K562 (cell line): Measurements from ENCODE around the gene BCL2L15. TPM values are rescaled to one million over a fixed set of nuclear protein-coding genes. Genes with fewer than 3 reads are reported as not detected.

Experiments used
- EP400 ChIP-seq: fragments of 450-650 bp; IDR thresholded peaks from 2 replicates; pipeline ENCODE4 v1.6.1; 2017; ENCODE audit warnings: antibody characterized with exemption, mild to moderate bottlenecking, moderate library complexity
- HNRNPL ChIP-seq: fragments of 200-400 bp; formaldehyde crosslinking; IDR thresholded peaks from 2 replicates; pipeline ENCODE4 v1.6.1; 2017; ENCODE audit warnings: low read depth, mild to moderate bottlenecking, low read length
- MAFF ChIP-seq: IDR thresholded peaks from 2 replicates; pipeline ENCODE4 v1.6.1; 2012; ENCODE audit warnings: low read length, improper control_type of control experiment
- MEIS2 ChIP-seq: fragments of 450-650 bp; IDR thresholded peaks from 2 replicates; pipeline ENCODE4 v1.6.1; 2014; ENCODE audit warnings: mild to moderate bottlenecking; ENCODE audit not compliant: partially characterized antibody
- MYC ChIP-seq, 2 experiments: fragments of 250-450 bp in 1 of 2; sonication (Bioruptor Pico) in 1 of 2; IDR thresholded peaks; 2 replicates each; pipeline versions ENCODE4 v1.5.1 to v1.6.1; 2012 to 2021; ENCODE audit warnings: low read depth in 2 of 2, borderline replicate concordance in 1 of 2, improper control_type of control experiment in 1 of 2, low read length in 1 of 2, mild to moderate bottlenecking in 1 of 2, moderate library complexity in 1 of 2
- NFIC ChIP-seq: fragments of 450-650 bp; IDR thresholded peaks from 2 replicates; pipeline ENCODE4 v1.6.1; 2017; ENCODE audit warnings: mild to moderate bottlenecking, inconsistent platforms
- PYGO2 ChIP-seq: fragments of 450-650 bp; IDR thresholded peaks from 2 replicates; pipeline ENCODE4 v1.6.1; 2016; ENCODE audit warnings: mild to moderate bottlenecking, missing genetic modification characterization, moderate library complexity, missing compliant biosample characterization
- RFX5 ChIP-seq: IDR thresholded peaks from 2 replicates; pipeline ENCODE4 v1.6.1; 2011; ENCODE audit warnings: low read depth, mild to moderate bottlenecking, improper control_type of control experiment, low read length
- SMAD3 ChIP-seq: fragments of 450-650 bp; formaldehyde crosslinking; conservative IDR thresholded peaks from 2 replicates; pipeline ENCODE4 v1.4.0; 2020; ENCODE audit warnings: mild to moderate bottlenecking
- SMAD4 ChIP-seq: fragments of 250-450 bp; sonication (Bioruptor Pico); conservative IDR thresholded peaks from 2 replicates; pipeline ENCODE4 v1.8.0; 2021; ENCODE audit warnings: inconsistent platforms, mild to moderate bottlenecking, moderate library complexity
- TEAD1 ChIP-seq, 2 experiments: fragments of 450-650 bp in 1 of 2; sonication (generic) in 1 of 2; formaldehyde crosslinking; IDR thresholded peaks; 2 replicates each; pipeline versions ENCODE4 v1.4.0 to v1.8.0; 2020 to 2022; ENCODE audit warnings: mild to moderate bottlenecking in 2 of 2, missing genetic modification reagents in 1 of 2
- ZNF274 ChIP-seq: IDR thresholded peaks from 2 replicates; pipeline ENCODE4 v1.6.1; 2011; ENCODE audit warnings: low read depth, mild to moderate bottlenecking, low read length, moderate library complexity, borderline replicate concordance
- ZNF311 ChIP-seq: fragments of 250-450 bp; sonication (Bioruptor Pico); IDR thresholded peaks from 2 replicates; pipeline ENCODE4 v1.4.0; 2020; ENCODE audit warnings: mild to moderate bottlenecking, moderate library complexity
- ZNF584 ChIP-seq: fragments of 200-800 bp; sonication (Bioruptor generic); IDR thresholded peaks from 2 replicates; pipeline ENCODE4 v1.6.1; 2016; ENCODE audit warnings: low read depth, mild to moderate bottlenecking, missing genetic modification characterization, missing compliant biosample characterization
- polyA plus RNA-seq, 8 experiments: library from polyadenylated mRNA; depleted of rRNA in 4 of 8; stranded (reverse) in 5 of 8; unstranded in 3 of 8; fragments of >200 nt; fragmentation: Nextera tagmentation in 2 of 8; fragmentation: Illumina TruSeq in 1 of 8; extraction: Ambion mirVana in 2 of 8; extraction: Trizol in 1 of 8; gene quantifications; 2 replicates each; pipeline versions ENCODE4 v1.2.1 to v1.2.3, GENCODE V29; 2011 to 2014; ENCODE audit warnings: inconsistent platforms in 1 of 8, missing spikeins in 1 of 8
- total RNA-seq, 7 experiments: library from RNA; depleted of rRNA in 6 of 7; stranded (reverse); fragments of >200 nt in 6 of 7; fragmentation: Illumina TruSeq in 2 of 7; extraction: Trizol in 2 of 7; gene quantifications; 2 replicates each; pipeline versions ENCODE4 v1.2.1 to v1.2.3, GENCODE V29; 2011 to 2021; ENCODE audit warnings: low replicate concordance in 1 of 7
- TF ChIP-seq, protein P1 (sequence below), 2 experiments: fragments of 450-650 bp in 1 of 2; IDR thresholded peaks; 2 replicates each; pipeline ENCODE4 v1.6.1; 2011 to 2017; ENCODE audit warnings: low read depth in 2 of 2, antibody characterized with exemption in 1 of 2, borderline replicate concordance in 1 of 2, low read length in 1 of 2, mild to moderate bottlenecking in 1 of 2, mixed read lengths in 1 of 2; ENCODE audit not compliant: control insufficient read depth in 1 of 2
- TF ChIP-seq, protein P2 (sequence below): fragments of 200-800 bp; sonication (Bioruptor generic); IDR thresholded peaks from 2 replicates; pipeline ENCODE4 v1.6.1; 2017; ENCODE audit warnings: missing genetic modification characterization, missing compliant biosample characterization
- TF ChIP-seq, protein P3 (sequence below), 2 experiments: fragments of 450-650 bp; IDR thresholded peaks; 2 replicates each; pipeline ENCODE4 v1.6.1; 2018; ENCODE audit warnings: mild to moderate bottlenecking in 2 of 2, low read depth in 1 of 2; ENCODE audit not compliant: partially characterized antibody in 2 of 2

BCL2L15 gene
- total and polyA plus RNA-seq, 9 of the 15 experiments (the other 6 are each of a cell fraction or from before 2014, with no cell fraction given): 0.06 to 0.42 (median 0.28) TPM; not detected in 1

DNA sequence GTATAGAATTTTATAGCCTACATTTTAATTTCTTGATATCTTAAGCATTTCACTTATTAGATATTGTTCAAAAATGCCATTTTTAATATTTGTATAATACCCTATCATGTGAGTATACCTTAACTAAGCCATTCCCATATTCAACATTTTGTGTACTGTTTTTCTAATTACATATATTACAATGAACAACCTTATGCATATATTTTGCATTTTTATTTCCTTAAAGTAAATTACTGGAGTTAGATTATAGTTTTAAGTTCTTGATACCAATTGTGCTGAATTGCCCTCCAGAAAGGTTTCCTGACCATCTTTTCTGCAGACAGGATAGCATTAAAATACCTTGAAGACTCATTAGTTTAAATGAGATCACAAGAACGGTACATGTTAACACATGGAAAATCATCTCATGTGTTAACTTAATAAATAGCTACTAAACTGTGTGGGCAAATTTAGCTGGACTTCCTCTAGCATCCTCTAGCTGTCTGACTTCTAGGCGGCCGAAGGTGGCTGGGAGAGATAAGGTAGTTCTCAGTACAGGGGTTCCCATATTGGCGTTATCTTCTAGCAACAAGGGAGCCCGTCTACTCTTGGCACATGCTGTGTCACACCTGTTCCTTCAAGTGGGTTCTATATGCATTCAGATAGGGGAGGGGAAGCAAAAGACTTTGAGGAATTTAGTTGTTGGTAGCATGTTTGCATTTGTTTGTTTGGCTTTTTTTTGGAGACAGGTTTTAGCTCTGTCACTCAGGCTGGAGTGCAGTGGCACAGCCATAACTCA is 26.7 kb upstream of the BCL2L15 start (continued):
- TF ChIP-seq, protein P1, sequence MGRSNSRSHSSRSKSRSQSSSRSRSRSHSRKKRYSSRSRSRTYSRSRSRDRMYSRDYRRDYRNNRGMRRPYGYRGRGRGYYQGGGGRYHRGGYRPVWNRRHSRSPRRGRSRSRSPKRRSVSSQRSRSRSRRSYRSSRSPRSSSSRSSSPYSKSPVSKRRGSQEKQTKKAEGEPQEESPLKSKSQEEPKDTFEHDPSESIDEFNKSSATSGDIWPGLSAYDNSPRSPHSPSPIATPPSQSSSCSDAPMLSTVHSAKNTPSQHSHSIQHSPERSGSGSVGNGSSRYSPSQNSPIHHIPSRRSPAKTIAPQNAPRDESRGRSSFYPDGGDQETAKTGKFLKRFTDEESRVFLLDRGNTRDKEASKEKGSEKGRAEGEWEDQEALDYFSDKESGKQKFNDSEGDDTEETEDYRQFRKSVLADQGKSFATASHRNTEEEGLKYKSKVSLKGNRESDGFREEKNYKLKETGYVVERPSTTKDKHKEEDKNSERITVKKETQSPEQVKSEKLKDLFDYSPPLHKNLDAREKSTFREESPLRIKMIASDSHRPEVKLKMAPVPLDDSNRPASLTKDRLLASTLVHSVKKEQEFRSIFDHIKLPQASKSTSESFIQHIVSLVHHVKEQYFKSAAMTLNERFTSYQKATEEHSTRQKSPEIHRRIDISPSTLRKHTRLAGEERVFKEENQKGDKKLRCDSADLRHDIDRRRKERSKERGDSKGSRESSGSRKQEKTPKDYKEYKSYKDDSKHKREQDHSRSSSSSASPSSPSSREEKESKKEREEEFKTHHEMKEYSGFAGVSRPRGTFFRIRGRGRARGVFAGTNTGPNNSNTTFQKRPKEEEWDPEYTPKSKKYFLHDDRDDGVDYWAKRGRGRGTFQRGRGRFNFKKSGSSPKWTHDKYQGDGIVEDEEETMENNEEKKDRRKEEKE (IDR thresholded peaks at IDR 0.05; ENCODE audit: borderline replicate concordance in 1 of 2, control insufficient read depth in 1 of 2, low read depth in 2 of 2, low read length in 1 of 2): 0 out of 4 replicates have a peak, but pooled peaks of 1 of the 2 experiments have one; percentile 47
- TF ChIP-seq ZNF311 (CRISPR knock-in tag) (peak; percentile 48; the same call in 1 of the 2 replicates), SMAD4 (CRISPR knock-in tag) (peak; percentile 99), MAFF (peak; percentile 74), SMAD3 (CRISPR knock-in tag) (no peak), ZNF584 (CRISPR knock-in tag) (no peak), MYC (IDR thresholded peaks at IDR 0.05; ENCODE audit: low read depth, low read length) (peak; percentile 89), MYC (CRISPR knock-in tag; IDR thresholded peaks at IDR 0.05; ENCODE audit: borderline replicate concordance, low read depth) (no peak), NFIC (peak; percentile 98), HNRNPL (0 out of 2 replicates have a peak, but pooled peaks have one; percentile 20), ZNF274 (peak; percentile 78), PYGO2 (tag) (peak; percentile 85), EP400 (peak; percentile 73), RFX5 (0 out of 2 replicates have a peak, but pooled peaks have one; percentile 34), MEIS2 (peak; percentile 81), TEAD1 (CRISPR knock-in tag; IDR thresholded peaks at IDR 0.05) (peak in 1 of 2 experiments; percentile 83; a peak in 2 of 4 replicates)
- TF ChIP-seq, protein P2, sequence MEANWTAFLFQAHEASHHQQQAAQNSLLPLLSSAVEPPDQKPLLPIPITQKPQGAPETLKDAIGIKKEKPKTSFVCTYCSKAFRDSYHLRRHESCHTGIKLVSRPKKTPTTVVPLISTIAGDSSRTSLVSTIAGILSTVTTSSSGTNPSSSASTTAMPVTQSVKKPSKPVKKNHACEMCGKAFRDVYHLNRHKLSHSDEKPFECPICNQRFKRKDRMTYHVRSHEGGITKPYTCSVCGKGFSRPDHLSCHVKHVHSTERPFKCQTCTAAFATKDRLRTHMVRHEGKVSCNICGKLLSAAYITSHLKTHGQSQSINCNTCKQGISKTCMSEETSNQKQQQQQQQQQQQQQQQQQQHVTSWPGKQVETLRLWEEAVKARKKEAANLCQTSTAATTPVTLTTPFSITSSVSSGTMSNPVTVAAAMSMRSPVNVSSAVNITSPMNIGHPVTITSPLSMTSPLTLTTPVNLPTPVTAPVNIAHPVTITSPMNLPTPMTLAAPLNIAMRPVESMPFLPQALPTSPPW (CRISPR knock-in tag): peak; percentile 78
- TF ChIP-seq, protein P3, sequence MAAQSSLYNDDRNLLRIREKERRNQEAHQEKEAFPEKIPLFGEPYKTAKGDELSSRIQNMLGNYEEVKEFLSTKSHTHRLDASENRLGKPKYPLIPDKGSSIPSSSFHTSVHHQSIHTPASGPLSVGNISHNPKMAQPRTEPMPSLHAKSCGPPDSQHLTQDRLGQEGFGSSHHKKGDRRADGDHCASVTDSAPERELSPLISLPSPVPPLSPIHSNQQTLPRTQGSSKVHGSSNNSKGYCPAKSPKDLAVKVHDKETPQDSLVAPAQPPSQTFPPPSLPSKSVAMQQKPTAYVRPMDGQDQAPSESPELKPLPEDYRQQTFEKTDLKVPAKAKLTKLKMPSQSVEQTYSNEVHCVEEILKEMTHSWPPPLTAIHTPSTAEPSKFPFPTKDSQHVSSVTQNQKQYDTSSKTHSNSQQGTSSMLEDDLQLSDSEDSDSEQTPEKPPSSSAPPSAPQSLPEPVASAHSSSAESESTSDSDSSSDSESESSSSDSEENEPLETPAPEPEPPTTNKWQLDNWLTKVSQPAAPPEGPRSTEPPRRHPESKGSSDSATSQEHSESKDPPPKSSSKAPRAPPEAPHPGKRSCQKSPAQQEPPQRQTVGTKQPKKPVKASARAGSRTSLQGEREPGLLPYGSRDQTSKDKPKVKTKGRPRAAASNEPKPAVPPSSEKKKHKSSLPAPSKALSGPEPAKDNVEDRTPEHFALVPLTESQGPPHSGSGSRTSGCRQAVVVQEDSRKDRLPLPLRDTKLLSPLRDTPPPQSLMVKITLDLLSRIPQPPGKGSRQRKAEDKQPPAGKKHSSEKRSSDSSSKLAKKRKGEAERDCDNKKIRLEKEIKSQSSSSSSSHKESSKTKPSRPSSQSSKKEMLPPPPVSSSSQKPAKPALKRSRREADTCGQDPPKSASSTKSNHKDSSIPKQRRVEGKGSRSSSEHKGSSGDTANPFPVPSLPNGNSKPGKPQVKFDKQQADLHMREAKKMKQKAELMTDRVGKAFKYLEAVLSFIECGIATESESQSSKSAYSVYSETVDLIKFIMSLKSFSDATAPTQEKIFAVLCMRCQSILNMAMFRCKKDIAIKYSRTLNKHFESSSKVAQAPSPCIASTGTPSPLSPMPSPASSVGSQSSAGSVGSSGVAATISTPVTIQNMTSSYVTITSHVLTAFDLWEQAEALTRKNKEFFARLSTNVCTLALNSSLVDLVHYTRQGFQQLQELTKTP (IDR thresholded peaks at IDR 0.05; ENCODE audit: low read depth in 1 of 2, partially characterized antibody in 2 of 2): peak; percentile 29 to 87
